Activated gamma-delta T cell treated with anti-CD3 and anti-CD28 coated beads, Interleukin-2, amount 50 U/mL, for 16 hours (primary cell): ENCODE measurements around the gene MEX3C.

ENCODE experiments used
- DNase-seq: peaks from one replicate; pipeline ENCODE4 v3.0.0-alpha.2; 2020; ENCODE audit warnings: low read depth

The MEX3C gene

GRCh38 chr18:51197661-51198424 lies at the start of gene MEX3C:
MEX3C (minus strand) TSS chr18:51197681; CDS start chr18:51197320, 361 bp downstream.
- peak; percentile 99 for DNase-seq

- DNase-seq, result no peak
These were observed 43.7 kb upstream of the MEX3C start for GRCh38 chr18:51241226-51241625.

- DNase-seq, result no peak
These were observed 38.7 kb upstream of the MEX3C start for GRCh38 chr18:51236225-51236624.

GRCh38 chr18:51235009-51235789 lies 37.7 kb upstream of the MEX3C start:
- peak; percentile 16 for DNase-seq

- DNase-seq, result no peak
These were observed 36.9 kb upstream of the MEX3C start for GRCh38 chr18:51234117-51235008.

- DNase-seq, result no peak
These were observed 31.8 kb upstream of the MEX3C start for GRCh38 chr18:51229328-51229727.

- DNase-seq, result no peak
These were observed 30.2 kb upstream of the MEX3C start for GRCh38 chr18:51227660-51228059.

- no peak for DNase-seq
These were observed 29.3 kb upstream of the MEX3C start for GRCh38 chr18:51226587-51227350.

GRCh38 chr18:51226068-51226467 lies 28.6 kb upstream of the MEX3C start:
- DNase-seq, result no peak

- no peak for DNase-seq
These were observed 15.1 kb upstream of the MEX3C start for GRCh38 chr18:51212606-51213005.

GRCh38 chr18:51211552-51211951 lies 14.1 kb upstream of the MEX3C start:
- DNase-seq, result peak; percentile 26

GRCh38 chr18:51196811-51197660 lies 445 bp downstream of the MEX3C start:
- DNase-seq, result peak; percentile 14

GRCh38 chr18:51196118-51196810 lies 1.2 kb downstream of the MEX3C start:
- DNase-seq, result peak; percentile 43

- DNase-seq, result peak; percentile 17
These were observed 1.9 kb downstream of the MEX3C start for GRCh38 chr18:51195451-51196117.

GRCh38 chr18:51195086-51195450 lies 2.4 kb downstream of the MEX3C start:
- no peak for DNase-seq

- DNase-seq, result no peak
These were observed 2.9 kb downstream of the MEX3C start for GRCh38 chr18:51194604-51195003.

- DNase-seq, result no peak
These were observed 3.7 kb downstream of the MEX3C start for GRCh38 chr18:51193621-51194287.

- no peak for DNase-seq
These were observed 4.8 kb downstream of the MEX3C start for GRCh38 chr18:51192696-51193095.

- no peak for DNase-seq
These were observed 5.5 kb downstream of the MEX3C start for GRCh38 chr18:51192026-51192425.
